LNCaP clone FGC (cell line): ENCODE data around the gene PLLP.
A peak's percentile ranks its signal among the peaks of the same experiment; 100 is the strongest.

Source experiments
- DNase-seq: peaks from one replicate; pipeline ENCODE4 v3.0.0-alpha.2; 2011; ENCODE audit warnings: low read depth
- H3K4me3 ChIP-seq: 2 replicates; pipeline ENCODE4 v1.5.1; 2011; ENCODE audit warnings: mild to moderate bottlenecking, low read depth, low read length, control low read depth
- CTCF ChIP-seq: IDR thresholded peaks from 2 replicates; pipeline ENCODE4 v1.5.1; 2012; ENCODE audit warnings: mild to moderate bottlenecking; ENCODE audit not compliant: control insufficient read depth, insufficient read depth; ENCODE audit errors: extremely low read depth

The PLLP gene

GRCh38 chr16:57266531-57267260 is 17.8 kb downstream of the PLLP start:
- H3K4me3 ChIP-seq = no peak overlapping the region
- DNase-seq = no peak
- no peak for TF ChIP-seq CTCF

- peak; percentile 63 for DNase-seq
- H3K4me3 ChIP-seq = no peak overlapping the region
- TF ChIP-seq CTCF = no peak
These were observed 18.5 kb downstream of the PLLP start for GRCh38 chr16:57265850-57266530.

- no peak for TF ChIP-seq CTCF
- H3K4me3 ChIP-seq = no peak overlapping the region
- DNase-seq = no peak
These were observed 19.5 kb downstream of the PLLP start for GRCh38 chr16:57264950-57265371.

- H3K4me3 ChIP-seq = no peak overlapping the region
- DNase-seq = no peak
- no peak for TF ChIP-seq CTCF
These were observed 20.1 kb downstream of the PLLP start for GRCh38 chr16:57264381-57264780.

GRCh38 chr16:57263541-57264351 is 20.7 kb downstream of the PLLP start:
- H3K4me3 ChIP-seq = no peak overlapping the region
- no peak for DNase-seq
- TF ChIP-seq CTCF = no peak

GRCh38 chr16:57262841-57263540 is 21.5 kb downstream of the PLLP start:
- no peak overlapping the region for H3K4me3 ChIP-seq
- DNase-seq = no peak
- no peak for TF ChIP-seq CTCF
